ENCODE data around the gene WDR54.

The WDR54 gene

DNA sequence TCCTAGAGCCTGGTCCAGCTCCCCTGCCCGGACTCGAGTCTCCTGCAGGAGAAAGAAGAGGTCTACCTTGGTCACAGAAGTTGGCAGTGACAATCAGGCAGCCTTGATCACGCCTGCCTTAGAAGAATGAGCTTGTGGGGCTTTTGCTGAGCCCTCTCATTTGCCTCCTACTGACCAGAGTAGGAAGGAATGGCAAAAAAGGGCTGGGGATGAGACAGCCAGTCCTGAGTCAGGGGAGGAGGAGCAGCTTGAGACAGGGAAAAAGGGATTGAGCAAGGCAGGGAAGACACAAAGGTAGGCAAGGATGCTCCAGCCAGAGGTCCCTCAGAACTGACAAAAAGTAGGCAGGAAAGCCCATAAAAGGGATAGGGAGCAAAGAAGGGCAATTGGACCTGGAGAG lies 6.0 kb downstream of the WDR54 start:
- H2BK15ac ChIP-seq (ENCODE audit: low read depth, poor library complexity, severe bottlenecking) = no peak overlapping the region
- H2BK5ac ChIP-seq (ENCODE audit: low read depth, low read length, poor library complexity, severe bottlenecking) = no peak overlapping the region
- no peak overlapping the region for H3K27ac ChIP-seq (ENCODE audit: low read length, poor library complexity, severe bottlenecking)
- H3K9me3 ChIP-seq (ENCODE audit: control insufficient read depth, low read length) = no peaks in the 10 kb centered on the region
- no peak overlapping the region for H4K8ac ChIP-seq (ENCODE audit: low read length)
- H3K36me3 ChIP-seq (ENCODE audit: control insufficient read depth in 1 of 2, insufficient read depth in 2 of 2, low read depth in 1 of 2, low read length in 2 of 2) = peaks cover 65 to 71% of the 10 kb centered on the region in 2 experiments
- no peak overlapping the region for H3K23ac ChIP-seq (ENCODE audit: low read length in 2 of 2)
- no peak overlapping the region for H2BK120ac ChIP-seq (ENCODE audit: low read depth, low read length)
- no peak overlapping the region for H2AFZ ChIP-seq (ENCODE audit: low read depth, low read length)
- peaks cover 13% of the 10 kb centered on the region for H3K79me1 ChIP-seq (replicated peaks; ENCODE audit: low read length, poor library complexity, severe bottlenecking)
- no peak overlapping the region for H3K14ac ChIP-seq (ENCODE audit: low read length in 2 of 2)
- H3K4me1 ChIP-seq (ENCODE audit: control insufficient read depth, insufficient read depth, low read depth, low read length) = peaks cover 14% of the 10 kb centered on the region
- H3K9ac ChIP-seq (ENCODE audit: low read length) = no peak overlapping the region
- no peak overlapping the region for H2AK5ac ChIP-seq (ENCODE audit: low read length, severe bottlenecking)
- no peak overlapping the region for H3K4me2 ChIP-seq (ENCODE audit: low read length, poor library complexity, severe bottlenecking)
- 94% methylated on average over 3 of the region's 3 CpGs for WGBS
- no peaks in the 10 kb centered on the region for H3K27me3 ChIP-seq (ENCODE audit: control insufficient read depth in 1 of 2, insufficient read depth in 1 of 2, low read length in 2 of 2)
- H3K4ac ChIP-seq (ENCODE audit: low read depth in 1 of 2, low read length in 2 of 2) = no peak overlapping the region
- H3K18ac ChIP-seq (ENCODE audit: low read depth in 1 of 2, low read length in 2 of 2) = no peak overlapping the region
- DNase-seq = no peak
- no peak overlapping the region for H3K4me3 ChIP-seq (ENCODE audit: insufficient read depth in 1 of 2, low read depth in 1 of 2, low read length in 2 of 2)
- no peak overlapping the region for H4K91ac ChIP-seq (ENCODE audit: low read length)
- H2BK12ac ChIP-seq (ENCODE audit: low read length in 2 of 2) = no peak overlapping the region

DNA sequence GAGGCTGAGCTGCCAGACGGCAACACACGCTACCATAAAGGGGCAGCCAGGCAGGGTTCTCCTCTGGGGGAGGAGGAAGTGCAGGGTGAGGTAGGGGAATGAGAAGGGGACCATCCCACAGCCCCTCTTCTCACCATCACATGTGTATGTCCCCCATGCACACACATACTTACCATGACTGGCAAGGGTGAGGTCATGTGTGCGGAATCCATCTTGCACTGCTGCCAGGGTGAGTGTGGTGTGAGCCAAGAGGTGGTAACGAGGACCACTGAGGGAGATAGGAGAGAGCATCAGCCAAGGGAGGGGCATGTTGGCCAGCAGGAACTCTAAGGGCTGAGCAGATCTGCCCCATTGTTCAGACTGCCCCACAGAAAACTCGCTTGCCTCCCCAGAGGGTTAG lies 7.1 kb downstream of the WDR54 start:
- no peak overlapping the region for H3K18ac ChIP-seq (ENCODE audit: low read depth in 1 of 2, low read length in 2 of 2)
- H2BK12ac ChIP-seq (ENCODE audit: low read length in 2 of 2) = no peak overlapping the region
- no peak overlapping the region for H4K8ac ChIP-seq (ENCODE audit: low read length)
- no peak overlapping the region for H3K27ac ChIP-seq (ENCODE audit: low read length, poor library complexity, severe bottlenecking)
- H3K9ac ChIP-seq (ENCODE audit: low read length) = no peak overlapping the region
- no peak overlapping the region for H2AK5ac ChIP-seq (ENCODE audit: low read length, severe bottlenecking)
- no peaks in the 10 kb centered on the region for H3K27me3 ChIP-seq (ENCODE audit: control insufficient read depth in 1 of 2, insufficient read depth in 1 of 2, low read length in 2 of 2)
- H2AFZ ChIP-seq (ENCODE audit: low read depth, low read length) = no peak overlapping the region
- H2BK5ac ChIP-seq (ENCODE audit: low read depth, low read length, poor library complexity, severe bottlenecking) = no peak overlapping the region
- no peak overlapping the region for H4K91ac ChIP-seq (ENCODE audit: low read length)
- H2BK120ac ChIP-seq (ENCODE audit: low read depth, low read length) = no peak overlapping the region
- DNase-seq = no peak
- peaks cover 14% of the 10 kb centered on the region for H3K4me1 ChIP-seq (ENCODE audit: control insufficient read depth, insufficient read depth, low read depth, low read length)
- peaks cover 65 to 71% of the 10 kb centered on the region in 2 experiments for H3K36me3 ChIP-seq (ENCODE audit: control insufficient read depth in 1 of 2, insufficient read depth in 2 of 2, low read depth in 1 of 2, low read length in 2 of 2)
- no peak overlapping the region for H2BK15ac ChIP-seq (ENCODE audit: low read depth, poor library complexity, severe bottlenecking)
- no peak overlapping the region for H3K23ac ChIP-seq (ENCODE audit: low read length in 2 of 2)
- H3K14ac ChIP-seq (ENCODE audit: low read length in 2 of 2) = no peak overlapping the region
- no peak overlapping the region for H3K4ac ChIP-seq (ENCODE audit: low read depth in 1 of 2, low read length in 2 of 2)
- 93% methylated on average over 3 of the region's 5 CpGs for WGBS
- no peak overlapping the region for H3K4me2 ChIP-seq (ENCODE audit: low read length, poor library complexity, severe bottlenecking)
- H3K4me3 ChIP-seq (ENCODE audit: insufficient read depth in 1 of 2, low read depth in 1 of 2, low read length in 2 of 2) = no peak overlapping the region
- no peaks in the 10 kb centered on the region for H3K9me3 ChIP-seq (ENCODE audit: control insufficient read depth, low read length)
- peaks cover 15% of the 10 kb centered on the region for H3K79me1 ChIP-seq (replicated peaks; ENCODE audit: low read length, poor library complexity, severe bottlenecking)

DNA sequence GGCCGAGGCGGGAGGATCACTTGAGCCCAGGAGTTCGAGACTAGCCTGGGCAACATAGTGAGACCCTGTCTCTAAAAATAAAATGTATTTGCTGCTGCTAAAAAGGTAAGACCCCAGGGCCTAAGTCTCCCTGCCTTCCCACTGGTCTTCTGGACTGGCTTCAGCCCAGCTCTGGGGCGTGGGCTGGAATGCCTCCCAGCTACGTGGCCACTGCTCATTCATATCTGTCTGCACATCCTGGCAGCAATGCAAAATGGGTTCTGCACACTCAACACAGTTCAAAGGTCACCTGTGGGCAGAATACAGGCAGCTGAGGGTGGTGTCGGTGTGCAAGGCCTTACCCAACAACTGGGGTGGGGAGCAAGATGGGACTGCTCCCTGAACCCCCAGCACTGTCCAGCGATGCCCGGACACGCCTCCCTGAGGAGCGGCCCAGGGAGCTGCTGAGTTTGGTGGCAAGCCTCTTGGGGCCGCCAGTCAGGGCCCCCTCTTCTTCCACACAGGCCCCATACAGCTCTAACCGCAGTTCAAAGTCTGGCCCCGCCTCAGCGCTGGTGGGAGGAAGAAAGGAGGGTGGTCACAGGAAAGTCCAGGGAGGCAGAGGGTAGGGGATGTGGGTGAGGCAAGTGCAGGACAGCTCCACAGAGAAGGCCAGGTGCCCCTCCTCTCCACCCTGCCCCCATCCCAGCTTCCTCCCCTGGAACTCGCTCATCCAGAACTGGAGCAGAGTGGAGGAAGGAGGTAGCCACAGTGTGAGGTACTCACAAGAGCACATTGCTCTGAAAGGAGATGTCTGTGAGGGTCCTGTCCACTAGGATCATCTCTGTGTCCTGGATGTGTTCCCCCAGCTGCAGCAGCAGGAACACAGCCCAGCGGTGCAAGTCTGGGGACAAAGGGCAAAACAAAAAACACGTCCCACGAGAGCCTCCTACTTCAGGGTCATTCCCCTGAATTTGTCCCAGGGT lies 8.2 kb downstream of the WDR54 start:
- DNase-seq = no peak
- Histone ChIP-seq H4K91ac (ENCODE audit: low read length) (no peak overlapping the region), H3K9me3 (ENCODE audit: control insufficient read depth, low read length) (no peaks in the 10 kb centered on the region), H3K27ac (ENCODE audit: low read length, poor library complexity, severe bottlenecking) (no peak overlapping the region), H3K4me3 (ENCODE audit: insufficient read depth in 1 of 2, low read depth in 1 of 2, low read length in 2 of 2) (no peak overlapping the region), H3K4me1 (ENCODE audit: control insufficient read depth, insufficient read depth, low read depth, low read length) (peaks cover 14% of the 10 kb centered on the region), H3K27me3 (ENCODE audit: control insufficient read depth in 1 of 2, insufficient read depth in 1 of 2, low read length in 2 of 2) (no peaks in the 10 kb centered on the region), H3K79me1 (replicated peaks; ENCODE audit: low read length, poor library complexity, severe bottlenecking) (peaks cover 17% of the 10 kb centered on the region), H2BK120ac (ENCODE audit: low read depth, low read length) (no peak overlapping the region), H3K18ac (ENCODE audit: low read depth in 1 of 2, low read length in 2 of 2) (no peak overlapping the region), H4K8ac (ENCODE audit: low read length) (no peak overlapping the region), H2BK5ac (ENCODE audit: low read depth, low read length, poor library complexity, severe bottlenecking) (no peak overlapping the region), H3K14ac (ENCODE audit: low read length in 2 of 2) (no peak overlapping the region), H3K4ac (ENCODE audit: low read depth in 1 of 2, low read length in 2 of 2) (no peak overlapping the region), H2AFZ (ENCODE audit: low read depth, low read length) (no peak overlapping the region), H2AK5ac (ENCODE audit: low read length, severe bottlenecking) (no peak overlapping the region), H2BK12ac (ENCODE audit: low read length in 2 of 2) (no peak overlapping the region), H3K4me2 (ENCODE audit: low read length, poor library complexity, severe bottlenecking) (no peak overlapping the region), H2BK15ac (ENCODE audit: low read depth, poor library complexity, severe bottlenecking) (no peak overlapping the region), H3K36me3 (ENCODE audit: control insufficient read depth in 1 of 2, insufficient read depth in 2 of 2, low read depth in 1 of 2, low read length in 2 of 2) (peaks cover 62 to 70% of the 10 kb centered on the region in 2 experiments), H3K9ac (ENCODE audit: low read length) (no peak overlapping the region), H3K23ac (ENCODE audit: low read length in 2 of 2) (no peak overlapping the region)
- 95% methylated on average over 14 of the region's 18 CpGs for WGBS

DNA sequence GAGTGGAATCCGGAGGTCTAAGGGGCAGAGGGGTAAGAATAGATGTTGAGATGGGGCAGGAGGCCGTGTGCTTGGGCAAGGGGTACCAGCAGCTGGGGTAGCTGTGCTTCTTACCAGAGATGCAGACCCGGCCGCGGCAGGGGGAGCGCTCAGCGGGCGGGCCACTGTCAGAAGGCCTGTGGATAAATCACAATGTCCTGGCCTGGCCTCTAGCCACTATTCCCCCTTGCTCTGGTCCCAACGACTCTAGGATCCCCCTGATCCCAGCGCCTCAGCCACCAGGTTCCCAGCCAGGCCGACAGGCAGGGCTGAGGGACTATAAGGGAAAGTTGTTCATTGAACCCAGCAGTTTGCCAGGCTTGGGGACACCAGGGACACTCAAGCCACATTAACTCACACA lies 9.0 kb downstream of the WDR54 start:
- no peaks in the 10 kb centered on the region for H3K27me3 ChIP-seq (ENCODE audit: control insufficient read depth in 1 of 2, insufficient read depth in 1 of 2, low read length in 2 of 2)

More for the DNA sequence above, 9.0 kb downstream of the WDR54 start:
- H2AFZ ChIP-seq (ENCODE audit: low read depth, low read length) = no peak overlapping the region
- 93% methylated on average over 11 of the region's 11 CpGs for WGBS
- H2BK15ac ChIP-seq (ENCODE audit: low read depth, poor library complexity, severe bottlenecking) = no peak overlapping the region
- DNase-seq = no peak
- no peak overlapping the region for H3K18ac ChIP-seq (ENCODE audit: low read depth in 1 of 2, low read length in 2 of 2)
- peaks cover 61 to 66% of the 10 kb centered on the region in 2 experiments for H3K36me3 ChIP-seq (ENCODE audit: control insufficient read depth in 1 of 2, insufficient read depth in 2 of 2, low read depth in 1 of 2, low read length in 2 of 2)
- no peak overlapping the region for H3K4me3 ChIP-seq (ENCODE audit: insufficient read depth in 1 of 2, low read depth in 1 of 2, low read length in 2 of 2)
- peaks cover 23% of the 10 kb centered on the region for H3K79me1 ChIP-seq (replicated peaks; ENCODE audit: low read length, poor library complexity, severe bottlenecking)
- no peak overlapping the region for H3K4ac ChIP-seq (ENCODE audit: low read depth in 1 of 2, low read length in 2 of 2)
- H3K4me2 ChIP-seq (ENCODE audit: low read length, poor library complexity, severe bottlenecking) = no peak overlapping the region
- no peak overlapping the region for H2AK5ac ChIP-seq (ENCODE audit: low read length, severe bottlenecking)
- no peaks in the 10 kb centered on the region for H3K9me3 ChIP-seq (ENCODE audit: control insufficient read depth, low read length)
- no peak overlapping the region for H3K14ac ChIP-seq (ENCODE audit: low read length in 2 of 2)
- H3K27ac ChIP-seq (ENCODE audit: low read length, poor library complexity, severe bottlenecking) = no peak overlapping the region
- H3K23ac ChIP-seq (ENCODE audit: low read length in 2 of 2) = no peak overlapping the region
- H2BK120ac ChIP-seq (ENCODE audit: low read depth, low read length) = no peak overlapping the region
- no peak overlapping the region for H4K91ac ChIP-seq (ENCODE audit: low read length)
- H3K4me1 ChIP-seq (ENCODE audit: control insufficient read depth, insufficient read depth, low read depth, low read length) = peaks cover 12% of the 10 kb centered on the region
- H3K9ac ChIP-seq (ENCODE audit: low read length) = no peak overlapping the region
- H2BK5ac ChIP-seq (ENCODE audit: low read depth, low read length, poor library complexity, severe bottlenecking) = no peak overlapping the region
- H4K8ac ChIP-seq (ENCODE audit: low read length) = no peak overlapping the region
- no peak overlapping the region for H2BK12ac ChIP-seq (ENCODE audit: low read length in 2 of 2)
